HepG2 (cell line): ENCODE measurements around the gene SFXN5. TPM values are rescaled to one million over a fixed set of nuclear protein-coding genes. Genes with fewer than 3 reads are reported as not detected.

Experiments
- FOXO1 ChIP-seq: sonication (generic); formaldehyde crosslinking; IDR thresholded peaks from 2 replicates; pipeline ENCODE4 v1.4.0; 2020; ENCODE audit warnings: missing genetic modification reagents
- GABPA ChIP-seq, 2 experiments: IDR thresholded peaks; 2 replicates each; pipeline ENCODE4 v1.6.1; 2011 to 2016; ENCODE audit warnings: low read depth in 2 of 2, low read length in 1 of 2, missing biosample characterization in 1 of 2, missing genetic modification characterization in 1 of 2
- HNF4A ChIP-seq: sonication (generic); formaldehyde crosslinking; IDR thresholded peaks from 2 replicates; pipeline ENCODE4 v1.4.0; 2020; ENCODE audit warnings: missing genetic modification reagents
- HNRNPK ChIP-seq: fragments of 200-400 bp; formaldehyde crosslinking; IDR thresholded peaks from 2 replicates; pipeline ENCODE4 v1.6.1; 2018; ENCODE audit warnings: low read length, low read depth, moderate library complexity, mild to moderate bottlenecking; ENCODE audit not compliant: poor library complexity, severe bottlenecking
- ISX ChIP-seq: sonication (generic); formaldehyde crosslinking; conservative IDR thresholded peaks from 2 replicates; pipeline ENCODE4 v1.5.0; 2020; ENCODE audit warnings: missing genetic modification reagents
- NFYB ChIP-seq: sonication (generic); formaldehyde crosslinking; IDR thresholded peaks from 2 replicates; pipeline ENCODE4 v1.4.0; 2020; ENCODE audit warnings: missing genetic modification reagents
- NKX3-1 ChIP-seq: sonication (generic); formaldehyde crosslinking; IDR thresholded peaks from 2 replicates; pipeline ENCODE4 v1.5.0; 2020; ENCODE audit warnings: missing genetic modification reagents
- PITX1 ChIP-seq: sonication (generic); formaldehyde crosslinking; IDR thresholded peaks from 2 replicates; pipeline ENCODE4 v1.5.1; 2020; ENCODE audit warnings: mild to moderate bottlenecking, missing genetic modification reagents
- RFX5 ChIP-seq: IDR thresholded peaks from 2 replicates; pipeline ENCODE4 v1.6.1; 2011; ENCODE audit warnings: low read depth, low read length, improper control_type of control experiment
- SAP130 ChIP-seq: IDR thresholded peaks from 2 replicates; pipeline ENCODE4 v1.6.1; 2016; ENCODE audit warnings: low read depth
- TGIF2 ChIP-seq: IDR thresholded peaks from 2 replicates; pipeline ENCODE4 v1.6.1; 2016; ENCODE audit warnings: control low read depth, missing compliant biosample characterization
- ZFP36L1 ChIP-seq: sonication (generic); formaldehyde crosslinking; IDR thresholded peaks from 2 replicates; pipeline ENCODE4 v1.8.0; 2022; ENCODE audit warnings: mild to moderate bottlenecking, missing genetic modification reagents, moderate library complexity
- ZFP90 ChIP-seq: sonication (generic); formaldehyde crosslinking; IDR thresholded peaks from 2 replicates; pipeline ENCODE4 v1.8.0; 2022; ENCODE audit warnings: missing genetic modification reagents, mild to moderate bottlenecking, inconsistent platforms, borderline replicate concordance
- ZNF3 ChIP-seq: IDR thresholded peaks from 2 replicates; pipeline ENCODE4 v1.7.0; 2017; ENCODE audit warnings: inconsistent platforms
- ZNF83 ChIP-seq: sonication (generic); formaldehyde crosslinking; IDR thresholded peaks from 2 replicates; pipeline ENCODE4 v1.4.0; 2020; ENCODE audit warnings: missing genetic modification reagents, mild to moderate bottlenecking, borderline replicate concordance
- polyA plus RNA-seq, 8 experiments: library from polyadenylated mRNA; depleted of rRNA in 3 of 8; stranded (reverse) in 7 of 8; unstranded in 1 of 8; fragments of >200 nt; fragmentation: Illumina TruSeq in 4 of 8; extraction: Trizol in 4 of 8; gene quantifications; 2 replicates each; pipeline versions ENCODE4 v1.2.1 to v1.2.3, GENCODE V29; 2011 to 2016; ENCODE audit warnings: low read depth in 4 of 8, missing spikeins in 1 of 8, mixed read lengths in 1 of 8; ENCODE audit not compliant: insufficient read depth in 1 of 8
- total RNA-seq, 5 experiments: library from RNA; depleted of rRNA; stranded (reverse); fragments of >200 nt; fragmentation: Illumina TruSeq; extraction: Trizol; gene quantifications; 2 replicates each; pipeline ENCODE4 v1.2.3, GENCODE V29; 2016; ENCODE audit warnings: low read depth in 1 of 5
- TF ChIP-seq, protein P1 (sequence below): sonication (generic); formaldehyde crosslinking; IDR thresholded peaks from 2 replicates; pipeline ENCODE4 v1.5.0; 2020; ENCODE audit warnings: mild to moderate bottlenecking, missing genetic modification reagents, moderate library complexity
- TF ChIP-seq, protein P2 (sequence below): sonication (generic); formaldehyde crosslinking; IDR thresholded peaks from 2 replicates; pipeline ENCODE4 v1.4.0; 2020; ENCODE audit warnings: mild to moderate bottlenecking, missing genetic modification reagents
- TF ChIP-seq, protein P3 (sequence below): sonication (generic); formaldehyde crosslinking; conservative IDR thresholded peaks from 2 replicates; pipeline ENCODE4 v1.4.0; 2020; ENCODE audit warnings: missing genetic modification reagents
- TF ChIP-seq, protein P4 (sequence below): sonication (generic); formaldehyde crosslinking; IDR thresholded peaks from 2 replicates; pipeline ENCODE4 v1.4.0; 2020; ENCODE audit warnings: mild to moderate bottlenecking, low read depth, missing genetic modification reagents

The SFXN5 gene
- total and polyA plus RNA-seq, 2 of the 13 experiments (the other 11 are each of a cell fraction or from before 2014, with no cell fraction given) = 34.9 to 37.4 TPM

DNA sequence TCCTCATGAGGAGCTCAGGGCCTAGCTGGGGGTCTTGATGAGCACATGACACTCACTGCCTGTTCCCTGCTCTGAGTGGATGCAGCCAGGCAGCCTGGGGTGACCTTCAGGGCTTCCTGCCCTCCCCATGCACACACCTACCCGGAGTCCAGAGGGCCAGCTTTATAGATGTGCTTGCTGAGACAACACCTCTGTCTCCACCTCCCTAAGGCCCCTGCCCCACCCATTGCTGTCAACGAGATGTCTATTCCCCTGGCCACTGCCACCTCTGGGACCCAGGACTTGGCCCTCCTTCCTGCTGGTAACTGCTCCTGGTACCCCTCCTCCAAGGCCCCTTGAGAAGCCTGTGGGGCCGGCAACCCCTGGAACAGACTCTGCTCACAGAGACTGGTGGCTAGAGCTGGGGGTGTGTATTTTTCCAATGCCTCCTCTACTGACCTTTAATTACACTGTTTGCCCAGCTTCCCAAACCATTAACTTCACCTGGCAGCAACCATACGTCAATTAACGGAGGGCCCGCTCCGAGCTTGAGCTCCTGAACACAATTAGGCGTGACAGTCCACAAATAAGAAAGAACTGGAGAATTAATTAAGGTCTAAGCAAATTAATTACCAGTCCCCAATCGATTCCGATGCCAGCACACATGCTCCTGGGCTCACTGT, 87.9 kb downstream of the SFXN5 start (continued):
- TF ChIP-seq HNF4A (CRISPR knock-in tag) (peak; percentile 47; the same call in 1 of the 2 replicates), GABPA (IDR thresholded peaks at IDR 0.05; ENCODE audit: low read depth, low read length) (no peak), GABPA (CRISPR knock-in tag; IDR thresholded peaks at IDR 0.05; ENCODE audit: low read depth) (no peak), HNRNPK (no peak), PITX1 (CRISPR knock-in tag) (peak; percentile 60), ZFP90 (no peak), FOXO1 (CRISPR knock-in tag) (peak; percentile 67; the same call in 1 of the 2 replicates), SAP130 (CRISPR knock-in tag) (peak; percentile 55), ISX (CRISPR knock-in tag) (no peak), NFYB (CRISPR knock-in tag) (no peak), ZNF83 (no peak), ZFP36L1 (CRISPR knock-in tag) (no peak), RFX5 (no peak), TGIF2 (CRISPR knock-in tag) (no peak), ZNF3 (CRISPR knock-in tag) (no peak), NKX3-1 (CRISPR knock-in tag) (no peak)
- TF ChIP-seq, protein P1, sequence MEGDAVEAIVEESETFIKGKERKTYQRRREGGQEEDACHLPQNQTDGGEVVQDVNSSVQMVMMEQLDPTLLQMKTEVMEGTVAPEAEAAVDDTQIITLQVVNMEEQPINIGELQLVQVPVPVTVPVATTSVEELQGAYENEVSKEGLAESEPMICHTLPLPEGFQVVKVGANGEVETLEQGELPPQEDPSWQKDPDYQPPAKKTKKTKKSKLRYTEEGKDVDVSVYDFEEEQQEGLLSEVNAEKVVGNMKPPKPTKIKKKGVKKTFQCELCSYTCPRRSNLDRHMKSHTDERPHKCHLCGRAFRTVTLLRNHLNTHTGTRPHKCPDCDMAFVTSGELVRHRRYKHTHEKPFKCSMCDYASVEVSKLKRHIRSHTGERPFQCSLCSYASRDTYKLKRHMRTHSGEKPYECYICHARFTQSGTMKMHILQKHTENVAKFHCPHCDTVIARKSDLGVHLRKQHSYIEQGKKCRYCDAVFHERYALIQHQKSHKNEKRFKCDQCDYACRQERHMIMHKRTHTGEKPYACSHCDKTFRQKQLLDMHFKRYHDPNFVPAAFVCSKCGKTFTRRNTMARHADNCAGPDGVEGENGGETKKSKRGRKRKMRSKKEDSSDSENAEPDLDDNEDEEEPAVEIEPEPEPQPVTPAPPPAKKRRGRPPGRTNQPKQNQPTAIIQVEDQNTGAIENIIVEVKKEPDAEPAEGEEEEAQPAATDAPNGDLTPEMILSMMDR = peak; percentile 13; the same call in 1 of the 2 replicates
- TF ChIP-seq, protein P2, sequence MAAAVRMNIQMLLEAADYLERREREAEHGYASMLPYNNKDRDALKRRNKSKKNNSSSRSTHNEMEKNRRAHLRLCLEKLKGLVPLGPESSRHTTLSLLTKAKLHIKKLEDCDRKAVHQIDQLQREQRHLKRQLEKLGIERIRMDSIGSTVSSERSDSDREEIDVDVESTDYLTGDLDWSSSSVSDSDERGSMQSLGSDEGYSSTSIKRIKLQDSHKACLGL = no peak
- TF ChIP-seq, protein P3, sequence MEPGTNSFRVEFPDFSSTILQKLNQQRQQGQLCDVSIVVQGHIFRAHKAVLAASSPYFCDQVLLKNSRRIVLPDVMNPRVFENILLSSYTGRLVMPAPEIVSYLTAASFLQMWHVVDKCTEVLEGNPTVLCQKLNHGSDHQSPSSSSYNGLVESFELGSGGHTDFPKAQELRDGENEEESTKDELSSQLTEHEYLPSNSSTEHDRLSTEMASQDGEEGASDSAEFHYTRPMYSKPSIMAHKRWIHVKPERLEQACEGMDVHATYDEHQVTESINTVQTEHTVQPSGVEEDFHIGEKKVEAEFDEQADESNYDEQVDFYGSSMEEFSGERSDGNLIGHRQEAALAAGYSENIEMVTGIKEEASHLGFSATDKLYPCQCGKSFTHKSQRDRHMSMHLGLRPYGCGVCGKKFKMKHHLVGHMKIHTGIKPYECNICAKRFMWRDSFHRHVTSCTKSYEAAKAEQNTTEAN = no peak
- TF ChIP-seq, protein P4, sequence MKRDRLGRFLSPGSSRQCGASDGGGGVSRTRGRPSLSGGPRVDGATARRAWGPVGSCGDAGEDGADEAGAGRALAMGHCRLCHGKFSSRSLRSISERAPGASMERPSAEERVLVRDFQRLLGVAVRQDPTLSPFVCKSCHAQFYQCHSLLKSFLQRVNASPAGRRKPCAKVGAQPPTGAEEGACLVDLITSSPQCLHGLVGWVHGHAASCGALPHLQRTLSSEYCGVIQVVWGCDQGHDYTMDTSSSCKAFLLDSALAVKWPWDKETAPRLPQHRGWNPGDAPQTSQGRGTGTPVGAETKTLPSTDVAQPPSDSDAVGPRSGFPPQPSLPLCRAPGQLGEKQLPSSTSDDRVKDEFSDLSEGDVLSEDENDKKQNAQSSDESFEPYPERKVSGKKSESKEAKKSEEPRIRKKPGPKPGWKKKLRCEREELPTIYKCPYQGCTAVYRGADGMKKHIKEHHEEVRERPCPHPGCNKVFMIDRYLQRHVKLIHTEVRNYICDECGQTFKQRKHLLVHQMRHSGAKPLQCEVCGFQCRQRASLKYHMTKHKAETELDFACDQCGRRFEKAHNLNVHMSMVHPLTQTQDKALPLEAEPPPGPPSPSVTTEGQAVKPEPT = no peak
